Colonic mucosa (tissue), 4 donors: ENCODE measurements around the gene PAN2. TPM values are rescaled to one million over a fixed set of nuclear protein-coding genes. Genes with fewer than 3 reads are reported as not detected.
A peak's percentile ranks its signal among the peaks of the same experiment; 100 is the strongest.
"Not testable (repeated sequence)": the region's sequence is repeated elsewhere in the genome, so short reads cannot be mapped to it uniquely, and the experiment has no call there.

Experiments used
- DNase-seq: peaks from one replicate; pipeline ENCODE4 v3.0.0-alpha.2; 2020
- H3K27ac ChIP-seq: fragments of 200-600 bp; one replicate; pipeline ENCODE4 v1.8.0; 2021
- H3K27me3 ChIP-seq: fragments of 200-600 bp; one replicate; pipeline ENCODE4 v1.8.0; 2021
- H3K36me3 ChIP-seq: fragments of 200-600 bp; one replicate; pipeline ENCODE4 v1.8.0; 2021
- H3K4me1 ChIP-seq: fragments of 200-600 bp; one replicate; pipeline ENCODE4 v1.8.0; 2021; ENCODE audit warnings: mild to moderate bottlenecking
- H3K4me3 ChIP-seq: fragments of 200-600 bp; one replicate; pipeline ENCODE4 v1.8.0; 2021
- H3K9ac ChIP-seq, 2 donors: one replicate each; pipeline ENCODE4 v1.7.0; 2013; ENCODE audit warnings: control low read depth in 2 of 2, low read depth in 2 of 2, low read length in 2 of 2
- H3K9me3 ChIP-seq: fragments of 200-600 bp; one replicate; pipeline ENCODE4 v1.8.0; 2021
- intact Hi-C: fragments of 100-400 bp; cut with DNase I; formaldehyde crosslinking; loops from one replicate; pipeline ENCODE4 v1.14.1; 2022
- total RNA-seq, 2 donors: library from RNA; stranded (reverse); fragmentation: NEBNext Ultra II Directional in 1 of 2; extraction: Animal tissue kit (Norgen Biotek cat#: 25700) in 1 of 2; gene quantifications; one replicate each; pipeline ENCODE4 v1.2.1, GENCODE V29; 2021
- TF ChIP-seq, protein P1 (sequence below): fragments of 200-600 bp; IDR thresholded peaks from one replicate; pipeline ENCODE4 v1.8.0; 2022; ENCODE audit warnings: antibody characterized with exemption, mild to moderate bottlenecking
- donor health status: healthy.
- donor health status: DM: no; HTN: no; CAD: no.
- donor health status: DM: no; HTN: no; CAD: no.

Gene PAN2
- total RNA-seq, 2 donors from 2014 or later = 48.1 to 68.0 TPM

GRCh38 chr12:56339158-56339422, 5.3 kb upstream of the PAN2 start:
- Histone ChIP-seq H3K4me3 (no peak overlapping the region), H3K9ac (no peak overlapping the region), H3K27ac (no peak overlapping the region), H3K27me3 (no peaks in the 10 kb centered on the region), H3K4me1 (no peaks in the 10 kb centered on the region), H3K36me3 (no peaks in the 10 kb centered on the region), H3K9me3 (no peaks in the 10 kb centered on the region)
- TF ChIP-seq, protein P1, sequence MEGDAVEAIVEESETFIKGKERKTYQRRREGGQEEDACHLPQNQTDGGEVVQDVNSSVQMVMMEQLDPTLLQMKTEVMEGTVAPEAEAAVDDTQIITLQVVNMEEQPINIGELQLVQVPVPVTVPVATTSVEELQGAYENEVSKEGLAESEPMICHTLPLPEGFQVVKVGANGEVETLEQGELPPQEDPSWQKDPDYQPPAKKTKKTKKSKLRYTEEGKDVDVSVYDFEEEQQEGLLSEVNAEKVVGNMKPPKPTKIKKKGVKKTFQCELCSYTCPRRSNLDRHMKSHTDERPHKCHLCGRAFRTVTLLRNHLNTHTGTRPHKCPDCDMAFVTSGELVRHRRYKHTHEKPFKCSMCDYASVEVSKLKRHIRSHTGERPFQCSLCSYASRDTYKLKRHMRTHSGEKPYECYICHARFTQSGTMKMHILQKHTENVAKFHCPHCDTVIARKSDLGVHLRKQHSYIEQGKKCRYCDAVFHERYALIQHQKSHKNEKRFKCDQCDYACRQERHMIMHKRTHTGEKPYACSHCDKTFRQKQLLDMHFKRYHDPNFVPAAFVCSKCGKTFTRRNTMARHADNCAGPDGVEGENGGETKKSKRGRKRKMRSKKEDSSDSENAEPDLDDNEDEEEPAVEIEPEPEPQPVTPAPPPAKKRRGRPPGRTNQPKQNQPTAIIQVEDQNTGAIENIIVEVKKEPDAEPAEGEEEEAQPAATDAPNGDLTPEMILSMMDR = no peak
- intact Hi-C loops = no loop called here
- no peak for DNase-seq

GRCh38 chr12:56338308-56339157, 4.7 kb upstream of the PAN2 start, which contains the start of gene IL23A:
Gene IL23A (plus strand): TSS chr12:56338884. CDS start chr12:56339045, 161 bp downstream.
- intact Hi-C loops = no loop called here
- H3K27ac ChIP-seq = no peak within 1 kb of the TSS
- no peaks in the 10 kb centered on the region for H3K36me3 ChIP-seq
- no peak within 1 kb of the TSS for H3K4me3 ChIP-seq
- TF ChIP-seq, protein P1 = no peak
- no peaks in the 10 kb centered on the region for H3K27me3 ChIP-seq
- H3K4me1 ChIP-seq = no peaks in the 10 kb centered on the region
- H3K9ac ChIP-seq = no peak within 1 kb of the TSS
- no peak for DNase-seq
- no peaks in the 10 kb centered on the region for H3K9me3 ChIP-seq

DNA sequence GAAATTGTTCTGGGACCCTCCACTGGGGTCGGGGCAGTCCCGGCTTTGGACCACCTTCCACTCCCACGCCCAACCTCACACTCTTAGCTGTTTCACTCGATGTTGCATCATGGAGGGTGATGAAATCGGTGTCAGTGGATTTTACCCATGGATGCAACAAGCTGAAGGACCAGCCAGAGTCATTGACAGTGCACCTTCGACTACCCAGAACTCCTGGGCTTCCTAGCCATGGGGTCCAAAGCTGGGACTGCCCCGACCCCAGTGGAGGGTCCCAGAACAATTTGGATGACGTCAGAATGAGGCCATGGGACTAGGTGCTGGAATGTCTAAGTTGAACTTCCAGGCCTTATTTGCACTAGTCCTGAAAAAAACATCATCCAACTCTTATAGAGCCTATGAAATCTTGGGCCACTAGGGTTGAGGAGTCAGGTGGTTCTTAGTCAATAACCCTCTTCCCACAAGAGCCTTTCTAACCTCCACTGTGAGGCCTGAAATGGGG, 4.0 kb upstream of the PAN2 start:
- intact Hi-C loops = no loop called here
- no peaks in the 10 kb centered on the region for H3K27me3 ChIP-seq
- H3K9me3 ChIP-seq = no peaks in the 10 kb centered on the region
- peaks cover 3% of the 10 kb centered on the region for H3K4me1 ChIP-seq
- TF ChIP-seq, protein P1 = no peak
- DNase-seq = no peak
- no peak overlapping the region for H3K27ac ChIP-seq
- no peaks in the 10 kb centered on the region for H3K36me3 ChIP-seq
- no peak overlapping the region for H3K4me3 ChIP-seq
- H3K9ac ChIP-seq = no peak overlapping the region

GRCh38 chr12:56336361-56337167, 2.8 kb upstream of the PAN2 start:
- H3K27ac ChIP-seq = no peak overlapping the region
- DNase-seq = no peak
- peaks cover 3% of the 10 kb centered on the region for H3K4me1 ChIP-seq
- no peaks in the 10 kb centered on the region for H3K9me3 ChIP-seq
- intact Hi-C loops = no loop called here
- no peak overlapping the region for H3K9ac ChIP-seq
- H3K27me3 ChIP-seq = no peaks in the 10 kb centered on the region
- H3K36me3 ChIP-seq = no peaks in the 10 kb centered on the region
- TF ChIP-seq, protein P1 = no peak
- no peak overlapping the region for H3K4me3 ChIP-seq

- H3K27me3 ChIP-seq, intact Hi-C loops, H3K9me3 ChIP-seq, H3K27ac ChIP-seq, DNase-seq, H3K4me3 ChIP-seq, H3K4me1 ChIP-seq, H3K9ac ChIP-seq, H3K36me3 ChIP-seq: not testable (repeated sequence)
Observed at GRCh38 chr12:56335527-56335926, 1.7 kb upstream of the PAN2 start.

GRCh38 chr12:56334490-56334793, 642 bp upstream of the PAN2 start:
- peaks cover 3% of the 10 kb centered on the region for H3K4me1 ChIP-seq
- no peak for DNase-seq
- H3K27me3 ChIP-seq = no peaks in the 10 kb centered on the region
- H3K9me3 ChIP-seq = no peaks in the 10 kb centered on the region
- H3K36me3 ChIP-seq = no peaks in the 10 kb centered on the region
- TF ChIP-seq, protein P1 = no peak
- H3K9ac ChIP-seq = peak overlapping the region; percentile 85 to 88
- intact Hi-C loops = no loop called here
- H3K27ac ChIP-seq = peak overlapping the region; percentile 91
- H3K4me3 ChIP-seq = peak overlapping the region; percentile 62
